Endodermal cell (in vitro differentiated cells): ENCODE data around the gene AGRN. TPM values are rescaled to one million over a fixed set of nuclear protein-coding genes. Genes with fewer than 3 reads are reported as not detected.

Experiments used
- DNase-seq: peaks from one replicate; pipeline ENCODE4 v3.0.0-alpha.2; 2017
- H3K27ac ChIP-seq: 2 replicates; pipeline ENCODE4 v1.5.1; 2013; ENCODE audit warnings: mild to moderate bottlenecking, low read depth, low read length, moderate library complexity
- H3K27me3 ChIP-seq: 2 replicates; pipeline ENCODE4 v1.6.1; 2013; ENCODE audit warnings: mild to moderate bottlenecking, low read length, moderate library complexity; ENCODE audit not compliant: insufficient read depth, control insufficient read depth, poor library complexity, severe bottlenecking
- H3K36me3 ChIP-seq: 2 replicates; pipeline ENCODE4 v1.7.0; 2013; ENCODE audit warnings: mild to moderate bottlenecking, low read length, moderate library complexity; ENCODE audit not compliant: control insufficient read depth, insufficient read depth
- H3K4me1 ChIP-seq: one replicate; pipeline ENCODE4 v1.7.0; 2013; ENCODE audit warnings: low read length; ENCODE audit not compliant: control insufficient read depth, insufficient read depth
- H3K4me3 ChIP-seq: 2 replicates; pipeline ENCODE4 v1.5.1; 2013; ENCODE audit warnings: mild to moderate bottlenecking, low read length, moderate library complexity
- H3K9ac ChIP-seq: 2 replicates; pipeline ENCODE4 v1.6.1; 2013; ENCODE audit warnings: mild to moderate bottlenecking, low read length, moderate library complexity; ENCODE audit not compliant: poor library complexity, severe bottlenecking; ENCODE audit errors: extremely low read depth
- H3K9me3 ChIP-seq: 2 replicates; pipeline ENCODE4 v1.6.1; 2013; ENCODE audit warnings: mild to moderate bottlenecking, low read length, moderate library complexity; ENCODE audit not compliant: control insufficient read depth
- H3K27ac Mint-ChIP-seq: 2 replicates; pipeline ENCODE4 v1.8.0; 2020; ENCODE audit warnings: mixed read lengths
- H3K27me3 Mint-ChIP-seq: 2 replicates; pipeline ENCODE4 v1.8.0; 2021; ENCODE audit warnings: mild to moderate bottlenecking, mixed read lengths; ENCODE audit not compliant: insufficient read depth
- H3K36me3 Mint-ChIP-seq: 2 replicates; pipeline ENCODE4 v1.8.0; 2020; ENCODE audit warnings: low read depth, mixed read lengths
- H3K4me1 Mint-ChIP-seq: 2 replicates; pipeline ENCODE4 v1.8.0; 2020; ENCODE audit warnings: mixed read lengths
- H3K4me3 Mint-ChIP-seq: 2 replicates; pipeline ENCODE4 v1.8.0; 2020; ENCODE audit warnings: mild to moderate bottlenecking, moderate library complexity, mixed read lengths
- H3K9me3 Mint-ChIP-seq: 2 replicates; pipeline ENCODE4 v1.8.0; 2020; ENCODE audit warnings: mild to moderate bottlenecking, mixed read lengths
- WGBS, 2 experiments: methylation state at CpG; one replicate each; pipeline versions ENCODE4 v1.1.5 to v1.1.7; 2013; ENCODE audit warnings: missing lambda C conversion rate in 2 of 2, mixed read lengths in 1 of 2; ENCODE audit not compliant: insufficient coverage in 1 of 2, insufficient read length in 1 of 2; 5-methylcytosine and 5-hydroxymethylcytosine counted together
- total RNA-seq, 2 donors: library from RNA; stranded (reverse); fragmentation: NEBNext Ultra II Directional in 1 of 2; extraction: Animal tissue kit (Norgen Biotek cat#: 25700) in 1 of 2; gene quantifications; 2 replicates in 1 of 2; 3 replicates in 1 of 2; pipeline ENCODE4 v1.2.1, GENCODE V29; 2021
- TF ChIP-seq, protein P1 (sequence below): fragments of 200-600 bp; sonication (generic); conservative IDR thresholded peaks from 2 replicates; pipeline ENCODE4 v1.5.0; 2021; ENCODE audit warnings: antibody characterized with exemption, mild to moderate bottlenecking

Gene AGRN
- total RNA-seq, 2 donors from 2014 or later = 269 to 288 TPM

DNA sequence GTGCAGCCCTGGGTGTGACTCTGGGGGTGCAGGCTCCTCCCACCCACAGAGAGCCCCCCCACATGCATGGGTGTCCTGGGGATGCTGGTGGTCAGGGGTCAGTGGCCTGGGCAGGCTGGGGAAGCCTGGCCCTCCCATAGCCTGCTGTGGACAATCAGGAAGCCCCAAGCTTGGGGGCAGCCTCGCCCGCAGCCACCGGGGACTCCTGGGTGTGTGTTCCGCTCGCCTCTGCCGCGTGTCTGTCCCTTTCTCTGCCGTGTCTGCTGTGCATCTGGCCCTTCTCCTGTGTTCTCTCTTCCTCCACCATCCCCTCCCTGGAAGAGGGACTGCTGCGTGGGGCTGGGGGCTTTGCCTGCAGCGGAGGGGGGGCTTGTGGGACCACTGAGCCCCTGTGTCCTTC is 22.9 kb downstream of the AGRN start:
- no peak overlapping the region for H3K27ac Mint-ChIP-seq
- WGBS, 2 experiments = 87 to 96% methylated on average over 5 to 10 of the region's 10 CpGs
- DNase-seq = no peak
- H3K4me3 ChIP-seq = no peak overlapping the region
- peaks cover 43% of the 10 kb centered on the region for H3K36me3 Mint-ChIP-seq
- no peaks in the 10 kb centered on the region for H3K9me3 Mint-ChIP-seq
- H3K36me3 ChIP-seq = peaks cover 29% of the 10 kb centered on the region
- TF ChIP-seq, protein P1, sequence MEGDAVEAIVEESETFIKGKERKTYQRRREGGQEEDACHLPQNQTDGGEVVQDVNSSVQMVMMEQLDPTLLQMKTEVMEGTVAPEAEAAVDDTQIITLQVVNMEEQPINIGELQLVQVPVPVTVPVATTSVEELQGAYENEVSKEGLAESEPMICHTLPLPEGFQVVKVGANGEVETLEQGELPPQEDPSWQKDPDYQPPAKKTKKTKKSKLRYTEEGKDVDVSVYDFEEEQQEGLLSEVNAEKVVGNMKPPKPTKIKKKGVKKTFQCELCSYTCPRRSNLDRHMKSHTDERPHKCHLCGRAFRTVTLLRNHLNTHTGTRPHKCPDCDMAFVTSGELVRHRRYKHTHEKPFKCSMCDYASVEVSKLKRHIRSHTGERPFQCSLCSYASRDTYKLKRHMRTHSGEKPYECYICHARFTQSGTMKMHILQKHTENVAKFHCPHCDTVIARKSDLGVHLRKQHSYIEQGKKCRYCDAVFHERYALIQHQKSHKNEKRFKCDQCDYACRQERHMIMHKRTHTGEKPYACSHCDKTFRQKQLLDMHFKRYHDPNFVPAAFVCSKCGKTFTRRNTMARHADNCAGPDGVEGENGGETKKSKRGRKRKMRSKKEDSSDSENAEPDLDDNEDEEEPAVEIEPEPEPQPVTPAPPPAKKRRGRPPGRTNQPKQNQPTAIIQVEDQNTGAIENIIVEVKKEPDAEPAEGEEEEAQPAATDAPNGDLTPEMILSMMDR = no peak
- H3K27ac ChIP-seq = no peak overlapping the region
- no peaks in the 10 kb centered on the region for H3K9me3 ChIP-seq
- no peak overlapping the region for H3K4me3 Mint-ChIP-seq
- H3K27me3 ChIP-seq = peaks cover 23% of the 10 kb centered on the region
- peaks cover 6% of the 10 kb centered on the region for H3K4me1 Mint-ChIP-seq
- no peaks in the 10 kb centered on the region for H3K4me1 ChIP-seq
- no peak overlapping the region for H3K9ac ChIP-seq
- peaks cover 29% of the 10 kb centered on the region for H3K27me3 Mint-ChIP-seq

DNA sequence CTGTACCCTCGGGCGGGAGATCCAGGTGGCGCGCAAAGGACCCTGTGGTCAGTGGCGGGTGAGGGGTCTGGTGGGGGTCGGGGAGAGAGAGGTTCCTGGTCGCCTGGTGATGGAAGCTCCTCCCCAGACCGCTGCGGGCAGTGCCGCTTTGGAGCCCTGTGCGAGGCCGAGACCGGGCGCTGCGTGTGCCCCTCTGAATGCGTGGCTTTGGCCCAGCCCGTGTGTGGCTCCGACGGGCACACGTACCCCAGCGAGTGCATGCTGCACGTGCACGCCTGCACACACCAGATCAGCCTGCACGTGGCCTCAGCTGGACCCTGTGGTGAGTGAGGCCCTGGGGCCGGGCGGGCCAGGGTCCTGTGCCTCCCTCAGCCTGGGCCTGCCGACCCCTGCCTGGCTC is 23.5 kb downstream of the AGRN start:
- peaks cover 24% of the 10 kb centered on the region for H3K27me3 Mint-ChIP-seq
- H3K27ac ChIP-seq = no peak overlapping the region
- no peaks in the 10 kb centered on the region for H3K9me3 ChIP-seq
- H3K4me1 ChIP-seq = no peaks in the 10 kb centered on the region
- no peak overlapping the region for H3K9ac ChIP-seq
- TF ChIP-seq, protein P1 = no peak
- peaks cover 39% of the 10 kb centered on the region for H3K36me3 Mint-ChIP-seq
- DNase-seq = no peak
- no peak overlapping the region for H3K27ac Mint-ChIP-seq
- peaks cover 29% of the 10 kb centered on the region for H3K36me3 ChIP-seq
- WGBS, 2 experiments = 96 to 99% methylated on average over 20 to 27 of the region's 27 CpGs
- H3K27me3 ChIP-seq = peaks cover 18% of the 10 kb centered on the region
- no peak overlapping the region for H3K4me3 Mint-ChIP-seq
- H3K4me1 Mint-ChIP-seq = peaks cover 6% of the 10 kb centered on the region
- no peaks in the 10 kb centered on the region for H3K9me3 Mint-ChIP-seq
- no peak overlapping the region for H3K4me3 ChIP-seq

DNA sequence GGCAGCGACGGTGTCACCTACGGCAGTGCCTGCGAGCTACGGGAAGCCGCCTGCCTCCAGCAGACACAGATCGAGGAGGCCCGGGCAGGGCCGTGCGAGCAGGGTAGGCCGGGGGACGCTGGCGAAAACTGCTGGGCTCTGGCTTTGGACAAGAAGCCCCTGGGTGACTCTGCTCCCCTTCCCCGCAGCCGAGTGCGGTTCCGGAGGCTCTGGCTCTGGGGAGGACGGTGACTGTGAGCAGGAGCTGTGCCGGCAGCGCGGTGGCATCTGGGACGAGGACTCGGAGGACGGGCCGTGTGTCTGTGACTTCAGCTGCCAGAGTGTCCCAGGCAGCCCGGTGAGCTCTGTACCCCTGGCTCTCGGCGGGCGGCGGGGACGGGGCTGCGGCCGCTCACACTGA is 24.0 kb downstream of the AGRN start:
- no peaks in the 10 kb centered on the region for H3K4me1 ChIP-seq
- H3K27me3 ChIP-seq = peaks cover 12% of the 10 kb centered on the region
- Mint-ChIP-seq H3K27ac (no peak overlapping the region), H3K4me1 (peaks cover 4% of the 10 kb centered on the region), H3K4me3 (no peak overlapping the region), H3K9me3 (no peaks in the 10 kb centered on the region), H3K27me3 (peaks cover 19% of the 10 kb centered on the region), H3K36me3 (peaks cover 34% of the 10 kb centered on the region)
- H3K9me3 ChIP-seq = no peaks in the 10 kb centered on the region
- H3K27ac ChIP-seq = no peak overlapping the region
- 95 to 96% methylated on average over 28 to 33 of the region's 33 CpGs for WGBS, 2 experiments
- peaks cover 29% of the 10 kb centered on the region for H3K36me3 ChIP-seq
- H3K4me3 ChIP-seq = no peak overlapping the region
- no peak overlapping the region for H3K9ac ChIP-seq
- DNase-seq = no peak
- TF ChIP-seq, protein P1 = no peak
